Measurements from ENCODE around the gene ZMAT5. TPM values are rescaled to one million over a fixed set of nuclear protein-coding genes. Genes with fewer than 3 reads are reported as not detected.

Gene ZMAT5
- total RNA-seq, 1 experiment from 2014 or later = 16.0 TPM

GRCh38 chr22:29787371-29787980 is 20.7 kb upstream of the ZMAT5 start:
- Histone ChIP-seq H3K79me2 (ENCODE audit: insufficient read depth, low read length) (no peaks in the 10 kb centered on the region), H3K27ac (ENCODE audit: low read depth, low read length) (no peak overlapping the region), H3K36me3 (ENCODE audit: control insufficient read depth in 1 of 2, insufficient read depth in 2 of 2, low read length in 2 of 2) (peaks cover 12 to 27% of the 10 kb centered on the region in 2 experiments; a peak in 3 of 4 replicates), H3K4me2 (ENCODE audit: low read length) (no peak overlapping the region), H3K9ac (ENCODE audit: low read length) (no peak overlapping the region), H3K9me2 (ENCODE audit: insufficient read depth) (no peaks in the 10 kb centered on the region), H3K27me3 (ENCODE audit: insufficient read depth, low read length) (no peaks in the 10 kb centered on the region), H3K4me1 (ENCODE audit: control insufficient read depth in 1 of 2, insufficient read depth in 2 of 2, low read length in 2 of 2) (no peaks in the 10 kb centered on the region), H3K9me3 (ENCODE audit: control insufficient read depth in 1 of 2, insufficient read depth in 1 of 2, low read depth in 1 of 2, low read length in 2 of 2) (no peaks in the 10 kb centered on the region), H3K4me3 (replicated peaks in 1 of 2; ENCODE audit: low read depth in 1 of 2, low read length in 2 of 2) (no peak overlapping the region), H2AFZ (ENCODE audit: low read depth, low read length, poor library complexity, severe bottlenecking) (no peak overlapping the region), H4K20me1 (ENCODE audit: insufficient read depth) (no peaks in the 10 kb centered on the region)
- no peak for DNase-seq (ENCODE audit: low read depth, low spot score)
- intact Hi-C loops (cut with micrococcal nuclease) = no loop called here
- CTCF ChIA-PET = no interaction called here
- ATAC-seq = no peak
- POLR2A ChIA-PET = no interaction called here
- TF ChIP-seq MAX (IDR thresholded peaks at IDR 0.05) (no peak), SIN3A (IDR thresholded peaks at IDR 0.05; ENCODE audit: low read depth) (no peak), ELF1 (IDR thresholded peaks at IDR 0.05; ENCODE audit: borderline replicate concordance, low read depth) (no peak), EGR1 (IDR thresholded peaks at IDR 0.05; ENCODE audit: low read depth) (no peak)
- RAD21 ChIA-PET (ENCODE audit: low non-redundant PET in 1 of 2, low total read pairs in 2 of 2, uncharacterized antibody in 2 of 2, unreplicated experiment in 2 of 2) = no interaction called here
- no TSS peak for BruUV-seq (replicated peaks)

GRCh38 chr22:29786031-29786430 is 19.2 kb upstream of the ZMAT5 start:
- ChIA-PET RAD21 (ENCODE audit: low non-redundant PET in 1 of 2, low total read pairs in 2 of 2, uncharacterized antibody in 2 of 2, unreplicated experiment in 2 of 2) (no interaction called here), POLR2A (no interaction called here), CTCF (no interaction called here)
- Histone ChIP-seq H3K79me2 (ENCODE audit: insufficient read depth, low read length) (no peaks in the 10 kb centered on the region), H3K9me3 (ENCODE audit: control insufficient read depth in 1 of 2, insufficient read depth in 1 of 2, low read depth in 1 of 2, low read length in 2 of 2) (no peaks in the 10 kb centered on the region), H3K27me3 (ENCODE audit: insufficient read depth, low read length) (no peaks in the 10 kb centered on the region), H3K36me3 (ENCODE audit: control insufficient read depth in 1 of 2, insufficient read depth in 2 of 2, low read length in 2 of 2) (peaks cover 6 to 22% of the 10 kb centered on the region in 2 experiments; a peak in 3 of 4 replicates), H3K27ac (ENCODE audit: low read depth, low read length) (no peak overlapping the region), H2AFZ (ENCODE audit: low read depth, low read length, poor library complexity, severe bottlenecking) (no peak overlapping the region), H4K20me1 (ENCODE audit: insufficient read depth) (no peaks in the 10 kb centered on the region), H3K9me2 (ENCODE audit: insufficient read depth) (no peaks in the 10 kb centered on the region), H3K4me2 (ENCODE audit: low read length) (no peak overlapping the region), H3K4me1 (ENCODE audit: control insufficient read depth in 1 of 2, insufficient read depth in 2 of 2, low read length in 2 of 2) (peaks cover 0 to 10% of the 10 kb centered on the region in 2 experiments; a peak in 2 of 4 replicates), H3K4me3 (replicated peaks in 1 of 2; ENCODE audit: low read depth in 1 of 2, low read length in 2 of 2) (no peak overlapping the region), H3K9ac (ENCODE audit: low read length) (no peak overlapping the region)
- intact Hi-C loops (cut with micrococcal nuclease) = no loop called here
- BruUV-seq (replicated peaks) = no TSS peak
- ATAC-seq = no peak
- DNase-seq (ENCODE audit: low read depth, low spot score) = no peak
- TF ChIP-seq ATF3 (IDR thresholded peaks at IDR 0.05) (no peak), POLR2A (IDR thresholded peaks at IDR 0.05; ENCODE audit: borderline replicate concordance, extremely low read depth, insufficient read depth, insufficient read length) (no peak), POLR2AphosphoS5 (IDR thresholded peaks at IDR 0.05; ENCODE audit: low read depth, low read length) (no peak), SIN3A (IDR thresholded peaks at IDR 0.05; ENCODE audit: low read depth) (no peak), EZH2phosphoT487 (IDR thresholded peaks at IDR 0.05; ENCODE audit: borderline replicate concordance) (no peak), ZNF274 (IDR thresholded peaks at IDR 0.05; ENCODE audit: low read depth, low read length) (no peak), SRF (IDR thresholded peaks at IDR 0.05; ENCODE audit: low read depth) (no peak), CBX3 (IDR thresholded peaks at IDR 0.05; ENCODE audit: low read depth) (no peak), JUND (IDR thresholded peaks at IDR 0.05) (no peak), TCF7L2 (IDR thresholded peaks at IDR 0.05; ENCODE audit: borderline replicate concordance, extremely low read depth, insufficient read depth, insufficient read length) (no peak), CTCF (IDR thresholded peaks at IDR 0.05 in 2 of 3, conservative IDR thresholded peaks at IDR 0.05 in 1 of 3; ENCODE audit: borderline replicate concordance in 1 of 3, insufficient read depth in 1 of 3, low read depth in 2 of 3, low read length in 2 of 3) (no peak), FOSL1 (IDR thresholded peaks at IDR 0.05; ENCODE audit: low read depth) (no peak), MAX (IDR thresholded peaks at IDR 0.05) (no peak), YY1 (IDR thresholded peaks at IDR 0.05; ENCODE audit: extremely low read depth, insufficient replicate concordance, low read depth, low read length) (no peak), EZH2 (IDR thresholded peaks at IDR 0.05) (no peak)
